Cardiac fibroblast (primary cell): ENCODE results near the gene APOB.

Experiments used
- DNase-seq, 2 donors: peaks; one replicate each; pipeline versions ENCODE4 v3.0.0 to v3.0.0-alpha.2; 2010; ENCODE audit warnings: low read depth in 2 of 2
- H3K4me3 ChIP-seq, 2 donors: replicated peaks in 1 of 2; 1 replicate in 1 of 2; 2 replicates in 1 of 2; pipeline ENCODE4 v1.5.1; 2011; ENCODE audit warnings: low read depth in 2 of 2, low read length in 2 of 2, mild to moderate bottlenecking in 2 of 2, moderate library complexity in 1 of 2
- TF ChIP-seq, protein P1 (sequence below): IDR thresholded peaks from one replicate; pipeline ENCODE4 v1.5.1; 2011; ENCODE audit warnings: low read depth, mild to moderate bottlenecking, low read length, inconsistent platforms

Gene APOB

DNA sequence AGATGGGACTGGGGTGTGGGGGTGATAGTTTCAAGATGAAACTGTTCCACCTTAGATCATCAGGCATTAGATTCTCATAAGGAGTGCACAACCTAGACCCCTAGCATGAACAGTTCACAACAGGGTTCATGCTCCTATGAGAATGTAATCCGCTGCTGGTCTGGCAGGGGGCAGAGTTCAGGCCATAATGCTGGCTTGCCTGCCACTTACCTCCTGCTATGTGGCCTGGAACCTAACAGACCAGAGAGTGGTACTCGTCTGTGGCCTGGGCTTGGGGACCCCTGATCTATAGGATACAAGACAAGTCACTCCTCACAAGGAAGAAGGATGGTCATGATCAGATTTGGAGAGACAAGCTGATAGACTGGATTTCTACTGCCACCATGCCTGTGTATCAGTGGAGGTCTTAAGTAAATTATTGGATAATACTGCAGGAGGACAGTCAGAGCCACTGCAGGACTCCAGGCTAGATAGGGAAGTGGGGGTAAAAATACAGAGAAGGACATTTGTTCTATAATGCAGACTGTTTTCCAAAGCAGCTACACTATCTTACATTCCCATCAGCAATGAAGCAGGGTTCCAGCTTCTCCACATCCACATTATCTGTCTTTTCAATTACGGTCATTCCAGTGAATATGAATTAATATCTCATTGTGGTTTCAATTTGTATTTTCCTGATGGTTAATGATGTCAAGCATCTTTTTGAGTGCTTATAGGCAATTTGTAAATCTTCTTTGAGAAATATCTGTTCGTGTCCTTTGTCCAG is 28.8 kb upstream of the APOB start:
- no peak overlapping the region for H3K4me3 ChIP-seq
- TF ChIP-seq, protein P1, sequence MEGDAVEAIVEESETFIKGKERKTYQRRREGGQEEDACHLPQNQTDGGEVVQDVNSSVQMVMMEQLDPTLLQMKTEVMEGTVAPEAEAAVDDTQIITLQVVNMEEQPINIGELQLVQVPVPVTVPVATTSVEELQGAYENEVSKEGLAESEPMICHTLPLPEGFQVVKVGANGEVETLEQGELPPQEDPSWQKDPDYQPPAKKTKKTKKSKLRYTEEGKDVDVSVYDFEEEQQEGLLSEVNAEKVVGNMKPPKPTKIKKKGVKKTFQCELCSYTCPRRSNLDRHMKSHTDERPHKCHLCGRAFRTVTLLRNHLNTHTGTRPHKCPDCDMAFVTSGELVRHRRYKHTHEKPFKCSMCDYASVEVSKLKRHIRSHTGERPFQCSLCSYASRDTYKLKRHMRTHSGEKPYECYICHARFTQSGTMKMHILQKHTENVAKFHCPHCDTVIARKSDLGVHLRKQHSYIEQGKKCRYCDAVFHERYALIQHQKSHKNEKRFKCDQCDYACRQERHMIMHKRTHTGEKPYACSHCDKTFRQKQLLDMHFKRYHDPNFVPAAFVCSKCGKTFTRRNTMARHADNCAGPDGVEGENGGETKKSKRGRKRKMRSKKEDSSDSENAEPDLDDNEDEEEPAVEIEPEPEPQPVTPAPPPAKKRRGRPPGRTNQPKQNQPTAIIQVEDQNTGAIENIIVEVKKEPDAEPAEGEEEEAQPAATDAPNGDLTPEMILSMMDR: no peak
- no peak for DNase-seq

DNA sequence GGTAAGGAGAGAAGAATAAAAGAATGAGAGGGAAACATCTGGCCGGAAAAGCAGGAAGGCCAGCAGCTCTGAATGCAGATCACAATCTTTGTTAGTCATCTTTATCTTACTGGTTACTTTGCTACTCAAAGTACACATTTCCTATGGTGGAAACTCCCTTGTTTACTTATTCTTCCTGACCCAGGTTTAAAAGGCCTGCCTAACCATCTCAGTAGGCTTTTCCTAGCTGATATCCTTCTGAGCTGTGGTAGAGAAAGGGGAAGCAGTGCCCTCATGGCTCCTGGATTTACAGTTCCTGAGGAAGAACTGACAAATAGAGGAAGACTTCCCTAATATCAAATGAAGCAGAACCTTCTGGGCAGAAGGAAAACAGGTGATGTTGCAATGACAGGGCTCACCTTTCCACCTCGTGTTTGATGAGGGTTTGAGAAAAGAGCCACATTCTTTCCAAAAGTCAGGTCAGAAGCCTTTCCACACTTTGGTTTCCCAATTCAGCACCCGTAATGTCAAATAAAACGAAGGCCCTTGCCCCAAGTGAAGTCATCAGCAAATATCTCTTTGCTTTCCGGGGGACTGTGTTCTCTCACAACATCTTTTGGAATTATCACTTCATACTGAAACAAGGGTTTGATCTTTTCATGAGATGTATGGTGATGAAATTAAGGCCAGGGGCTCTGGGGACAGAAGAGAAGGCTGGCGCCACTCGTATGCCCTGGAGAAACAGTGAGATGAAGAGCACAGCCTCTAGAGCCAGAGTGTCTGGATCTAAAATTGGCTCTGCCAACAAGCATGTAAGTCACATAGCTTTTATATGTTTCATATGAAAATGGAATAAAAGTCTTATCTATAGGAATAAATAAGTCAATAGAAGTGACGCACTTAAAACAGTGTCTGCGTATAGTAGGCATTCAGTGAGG is 26.7 kb upstream of the APOB start:
- TF ChIP-seq, protein P1: no peak
- H3K4me3 ChIP-seq: no peak overlapping the region
- DNase-seq: no peak

DNA sequence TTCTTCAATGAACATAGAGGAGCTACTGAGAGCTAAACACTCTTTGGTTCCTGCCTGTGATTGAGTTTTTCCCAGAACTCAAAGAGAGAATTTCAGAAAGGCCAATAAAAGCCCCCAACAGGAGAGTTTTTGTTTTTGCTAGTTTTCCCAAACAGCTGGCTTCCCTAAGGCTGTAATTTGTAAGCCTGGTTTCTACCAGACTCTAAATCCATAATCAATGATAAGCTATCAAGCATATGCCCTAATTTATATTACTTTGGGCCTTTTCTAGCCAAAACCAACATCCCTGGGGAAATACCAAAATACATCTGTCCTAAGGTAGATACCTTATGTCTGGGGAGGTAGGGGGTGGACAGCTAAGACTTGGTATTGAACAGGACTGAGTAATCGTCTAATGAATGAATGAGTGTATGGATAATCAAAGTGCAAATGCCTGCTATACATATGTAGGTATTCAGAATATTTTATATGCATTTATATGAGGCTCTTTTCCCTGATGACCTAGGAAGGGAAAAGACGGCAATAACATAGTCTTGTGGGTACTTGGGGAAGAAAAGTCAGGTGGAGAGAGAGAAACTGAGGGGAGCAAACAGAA is 26.0 kb upstream of the APOB start:
- no peak for DNase-seq
- no peak overlapping the region for H3K4me3 ChIP-seq
- TF ChIP-seq, protein P1: no peak

DNA sequence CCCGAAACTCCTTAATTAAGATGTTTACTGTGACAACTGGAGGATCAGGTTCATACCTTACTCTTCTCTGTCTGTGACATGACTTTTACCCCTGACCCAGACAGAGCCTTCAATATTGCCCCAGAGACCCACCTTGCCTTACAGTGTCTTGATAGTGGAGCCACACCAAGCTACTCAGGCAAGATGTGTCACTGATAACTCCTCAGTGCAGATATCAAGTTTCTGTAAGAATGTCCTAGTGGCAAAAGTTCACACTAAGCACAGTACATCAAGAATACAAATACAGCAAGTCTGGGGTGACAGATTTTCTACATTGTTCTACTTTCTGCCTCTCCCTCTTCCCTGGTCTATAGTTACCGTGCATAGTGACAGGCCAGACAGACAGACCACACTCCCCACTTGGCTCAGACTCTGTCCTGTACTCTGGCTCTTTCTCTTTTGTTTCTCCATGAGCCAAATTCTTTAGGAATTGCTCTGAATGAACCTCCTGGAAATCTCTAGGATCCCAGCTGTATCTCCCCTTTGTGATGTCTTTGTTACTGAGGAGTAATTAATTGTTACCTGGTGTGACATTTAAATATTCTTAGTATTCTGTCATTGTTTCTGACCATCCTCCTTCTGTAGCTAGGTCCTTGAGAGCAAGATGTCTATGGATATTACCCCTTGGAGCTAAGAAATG is 24.1 kb upstream of the APOB start:
- TF ChIP-seq, protein P1: no peak
- DNase-seq: no peak

DNA sequence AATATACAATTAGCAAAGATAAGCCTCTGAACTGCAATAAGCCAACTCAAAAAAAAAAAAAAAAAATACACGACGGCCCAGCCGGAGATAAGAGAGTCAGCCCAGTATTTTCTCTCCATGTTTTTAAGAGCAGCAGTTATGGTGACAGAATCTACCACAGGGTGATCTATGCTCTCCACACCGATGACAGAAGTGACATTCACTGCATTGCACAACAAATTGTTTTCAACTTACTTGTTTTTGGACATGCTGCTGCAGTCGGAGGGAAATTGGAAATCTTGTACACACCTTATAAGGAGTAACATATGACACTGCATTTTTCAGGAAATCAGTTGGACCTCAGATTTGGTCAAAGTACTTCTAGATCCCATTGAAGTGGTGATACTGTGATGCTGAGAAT is 23.3 kb upstream of the APOB start:
- TF ChIP-seq, protein P1: no peak
- no peak for DNase-seq
- no peak overlapping the region for H3K4me3 ChIP-seq

More for the DNA sequence above, 24.1 kb upstream of the APOB start:
- H3K4me3 ChIP-seq: no peak overlapping the region

DNA sequence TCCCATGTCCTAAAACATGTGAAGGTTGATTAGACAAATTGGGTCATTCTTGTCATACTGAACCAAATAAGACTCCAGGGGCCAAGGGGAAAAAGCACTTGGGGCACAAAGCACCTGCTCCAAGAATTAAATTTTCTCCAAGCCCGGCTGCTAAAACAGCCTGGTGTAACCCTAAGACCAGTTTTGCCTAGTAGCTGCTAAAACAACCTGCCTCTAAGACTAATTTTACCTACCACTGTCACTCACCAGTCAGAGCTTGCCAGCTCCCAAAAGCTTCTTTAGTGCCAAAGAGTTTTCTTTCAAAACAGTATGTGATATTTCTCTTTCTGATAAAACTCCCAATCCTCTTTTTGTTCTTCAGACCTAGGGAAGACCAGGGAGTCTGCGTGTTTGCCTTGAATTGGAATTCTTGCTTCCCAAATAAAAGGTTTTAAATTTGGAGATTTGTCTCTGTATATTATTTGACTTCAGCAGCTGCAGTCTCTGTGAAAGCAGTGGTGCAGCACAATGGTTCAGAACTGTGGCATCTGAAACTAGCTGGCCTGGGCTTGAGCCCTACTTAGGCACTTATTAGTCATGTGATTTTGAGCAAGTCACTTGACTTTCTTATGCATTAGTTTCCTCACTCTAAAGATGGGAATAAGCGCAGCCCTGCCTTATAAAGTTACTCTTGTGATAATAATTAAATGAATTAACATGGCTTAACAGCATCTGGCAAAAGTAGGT is 16.2 kb upstream of the APOB start:
- H3K4me3 ChIP-seq: no peak overlapping the region
- no peak for DNase-seq
- TF ChIP-seq, protein P1: no peak
